ENCODE data around the gene ATP2B2.

The ATP2B2 gene

GRCh38 chr3:10357095-10357494, 148.3 kb downstream of the ATP2B2 start:
- DNase-seq = no peak

DNA sequence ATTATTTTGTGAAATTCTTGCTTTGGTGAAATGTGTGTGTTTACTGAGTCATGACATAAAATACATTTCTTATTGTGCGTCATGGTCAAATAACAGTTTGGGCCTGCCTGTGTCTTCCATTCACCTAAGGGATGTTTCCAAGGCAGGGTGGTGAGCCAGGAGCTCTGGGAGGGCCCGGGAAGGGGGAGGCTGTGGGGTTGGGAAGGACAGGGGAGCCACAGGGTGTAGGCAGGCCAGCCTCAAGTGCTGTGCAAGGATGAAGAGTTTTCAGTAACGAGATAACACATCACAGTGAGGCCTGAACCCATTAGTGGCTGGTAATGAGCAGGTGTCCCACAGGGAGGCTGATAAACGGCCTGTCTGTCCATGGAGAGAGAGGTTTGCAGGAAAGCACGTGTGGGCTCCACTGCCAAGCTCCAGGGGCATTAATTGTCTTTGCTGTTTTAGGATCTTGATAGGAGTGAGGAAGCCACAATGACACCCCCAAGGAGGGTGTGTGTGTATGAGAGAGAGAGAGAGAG, 148.9 kb downstream of the ATP2B2 start:
- DNase-seq = no peak

- no peak for DNase-seq
These were observed 150.9 kb downstream of the ATP2B2 start for GRCh38 chr3:10354361-10355015.

- no peak for DNase-seq
These were observed 151.6 kb downstream of the ATP2B2 start for GRCh38 chr3:10353661-10354360.

DNA sequence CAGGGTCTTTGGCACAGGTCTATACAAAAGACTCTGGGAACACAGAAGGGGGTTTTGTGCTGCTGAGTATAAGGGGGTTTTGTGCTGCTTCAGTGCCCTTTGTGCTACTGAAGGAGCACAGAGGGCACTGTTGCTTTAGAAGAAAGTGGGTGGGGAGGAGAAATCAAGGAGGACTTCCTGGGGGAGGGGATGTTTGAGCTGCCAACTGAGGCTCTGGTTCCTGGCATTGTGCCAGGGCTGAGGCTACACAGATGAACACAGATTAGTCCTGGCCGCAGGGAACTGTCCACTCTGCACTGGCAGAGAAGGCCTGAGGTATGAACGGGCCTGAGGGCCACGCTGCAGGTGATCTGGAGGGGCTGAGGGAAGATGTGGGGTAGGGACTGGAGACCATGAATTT, 152.2 kb downstream of the ATP2B2 start:
- DNase-seq = no peak

- DNase-seq = no peak
These were observed 153.1 kb downstream of the ATP2B2 start for GRCh38 chr3:10352146-10352911.

GRCh38 chr3:10351013-10351735, 154.2 kb downstream of the ATP2B2 start:
- no peak for DNase-seq

- no peak for DNase-seq
These were observed 154.9 kb downstream of the ATP2B2 start for GRCh38 chr3:10350324-10350985.

DNA sequence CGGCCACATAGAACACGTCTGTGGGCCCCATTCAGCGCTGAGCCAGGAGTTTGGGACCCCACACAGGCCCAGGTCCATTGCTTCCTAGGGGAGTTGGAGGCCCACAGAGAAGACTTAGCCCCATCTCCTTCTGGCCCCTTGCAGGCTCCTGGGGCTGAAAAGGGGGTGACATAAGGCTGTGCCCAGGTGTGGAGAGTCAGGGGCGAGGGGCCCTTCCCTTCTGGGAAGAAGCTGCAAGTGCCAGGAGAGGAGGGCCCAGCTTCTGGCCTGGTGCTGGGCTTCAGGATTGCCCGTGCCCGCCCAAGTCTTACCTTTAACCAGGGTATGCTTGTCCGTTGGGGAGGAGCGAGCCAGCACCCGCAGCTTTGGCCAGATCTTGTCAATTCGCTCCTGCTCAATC, 155.6 kb downstream of the ATP2B2 start:
- no peak for DNase-seq

GRCh38 chr3:10348404-10348721, 157.0 kb downstream of the ATP2B2 start:
- no peak for DNase-seq

DNA sequence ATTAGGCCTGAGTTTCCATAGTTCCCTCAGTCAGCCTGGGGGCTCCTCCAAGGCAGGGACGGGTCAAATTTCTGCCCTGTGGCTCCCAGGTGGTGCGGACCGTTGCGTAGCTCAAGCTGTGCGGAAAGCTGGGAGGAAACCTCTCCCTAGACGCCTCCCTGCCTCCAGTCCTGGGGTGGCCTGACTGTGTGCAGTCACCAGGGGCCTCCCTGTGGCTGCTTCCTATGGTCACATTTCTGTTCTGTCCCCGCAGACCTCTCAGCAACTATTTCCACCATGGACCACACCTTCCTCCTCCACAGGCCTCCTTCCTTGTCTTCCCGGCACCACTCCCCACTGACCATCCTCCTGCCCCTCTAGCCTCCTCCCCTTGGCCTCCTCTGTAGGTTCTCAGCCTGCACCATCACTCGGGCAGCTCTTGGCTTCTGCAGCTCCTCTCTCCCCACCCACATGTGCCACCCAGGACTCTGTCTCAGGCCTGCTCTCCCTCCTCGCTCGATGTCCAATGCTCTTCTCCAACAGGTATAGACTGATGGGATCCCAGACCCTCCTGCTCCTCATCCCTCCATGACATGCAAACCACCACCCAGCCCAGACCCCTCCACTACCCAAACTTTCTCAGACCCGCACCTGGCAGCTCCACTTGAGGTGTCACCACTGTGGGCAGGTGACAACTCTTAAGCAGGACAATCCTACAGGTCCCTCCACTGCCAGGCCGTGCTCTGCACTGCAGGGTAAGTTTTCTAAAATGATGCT, 157.6 kb downstream of the ATP2B2 start:
- DNase-seq = no peak

- DNase-seq = no peak
These were observed 159.5 kb downstream of the ATP2B2 start for GRCh38 chr3:10345911-10346310.

GRCh38 chr3:10344944-10345575, 160.3 kb downstream of the ATP2B2 start:
- DNase-seq = no peak

GRCh38 chr3:10344147-10344943, 161.0 kb downstream of the ATP2B2 start:
- peak in 1 of 2 experiments; percentile 28 for DNase-seq

- no peak for DNase-seq
These were observed 161.9 kb downstream of the ATP2B2 start for GRCh38 chr3:10343526-10343925.

- no peak for DNase-seq
These were observed 162.6 kb downstream of the ATP2B2 start for GRCh38 chr3:10342781-10343180.

DNA sequence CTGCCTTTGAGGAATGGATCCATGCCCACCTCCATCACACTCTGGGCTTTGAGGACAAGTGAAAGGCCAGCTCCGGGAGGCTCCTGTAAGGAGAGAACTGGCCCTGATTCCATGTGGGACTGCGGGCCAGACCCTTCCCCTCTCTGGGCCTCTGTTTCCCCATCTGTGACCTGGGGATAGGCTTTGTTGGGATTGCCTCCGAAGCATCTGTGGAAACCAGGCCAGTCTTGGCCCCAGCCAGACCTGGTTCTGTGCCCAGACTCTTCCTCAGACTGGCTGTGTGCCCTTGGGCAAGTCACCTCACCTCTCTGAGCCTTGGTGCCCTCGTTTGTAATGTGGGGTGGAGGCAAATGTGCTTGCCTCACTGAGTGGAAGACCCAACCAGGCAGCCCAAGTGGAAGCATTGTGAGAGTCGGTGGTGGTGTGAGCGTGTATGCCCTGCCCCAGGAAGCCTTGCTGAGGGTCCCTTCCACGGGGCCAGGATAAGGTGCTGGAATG, 163.4 kb downstream of the ATP2B2 start:
- no peak for DNase-seq

DNA sequence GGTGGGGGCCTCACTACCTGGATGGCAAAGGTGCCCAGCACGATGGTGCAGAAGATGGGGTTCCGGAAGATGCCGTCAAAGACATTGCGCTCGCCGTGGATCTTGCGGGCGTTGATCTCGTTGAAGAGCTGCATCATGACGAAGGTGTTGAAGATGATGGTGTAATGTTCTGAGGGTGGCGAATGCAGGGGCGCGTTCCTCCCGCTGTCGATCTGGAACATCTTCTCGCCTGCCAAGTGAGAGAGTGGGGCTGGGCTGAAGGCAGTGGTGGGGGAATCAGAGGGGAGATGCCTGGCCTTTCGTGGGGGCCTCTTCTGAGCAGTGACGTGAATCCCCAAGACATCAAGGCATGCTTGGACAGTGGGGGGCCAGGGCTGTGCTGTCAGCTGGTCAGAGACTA, 164.9 kb downstream of the ATP2B2 start:
- no peak for DNase-seq

GRCh38 chr3:10340046-10340445, 165.3 kb downstream of the ATP2B2 start:
- DNase-seq = no peak

GRCh38 chr3:10339376-10339955, 165.9 kb downstream of the ATP2B2 start:
- no peak for DNase-seq

Data from NCI-H446 (cell line).